WTC11 (cell line): ENCODE data around the gene BRCA1.

Experiments used
- AFF4 ChIP-seq: sonication (generic); formaldehyde crosslinking; IDR thresholded peaks from 2 replicates; pipeline ENCODE4 v1.8.1; 2023; ENCODE audit warnings: mild to moderate bottlenecking, missing genetic modification reagents, borderline replicate concordance
- CTCF ChIP-seq: fragments of 200-600 bp; IDR thresholded peaks from 2 replicates; pipeline ENCODE4 v1.8.0; 2022; ENCODE audit warnings: antibody characterized with exemption
- E2F1 ChIP-seq: sonication (generic); formaldehyde crosslinking; IDR thresholded peaks from 2 replicates; pipeline ENCODE4 v1.8.0; 2022; ENCODE audit warnings: mild to moderate bottlenecking, missing genetic modification reagents
- SP1 ChIP-seq: sonication (generic); formaldehyde crosslinking; conservative IDR thresholded peaks from 2 replicates; pipeline ENCODE4 v1.8.1; 2022; ENCODE audit warnings: missing genetic modification reagents
- TEAD4 ChIP-seq: sonication (generic); formaldehyde crosslinking; IDR thresholded peaks from 2 replicates; pipeline ENCODE4 v1.8.0; 2022; ENCODE audit warnings: mild to moderate bottlenecking, missing genetic modification reagents
- TP53 ChIP-seq: sonication (generic); formaldehyde crosslinking; IDR thresholded peaks from 2 replicates; pipeline ENCODE4 v1.8.1; 2023; ENCODE audit warnings: mild to moderate bottlenecking, missing genetic modification reagents
- ZNF317 ChIP-seq: sonication (generic); formaldehyde crosslinking; IDR thresholded peaks from 2 replicates; pipeline ENCODE4 v1.8.1; 2023; ENCODE audit warnings: low read depth, mild to moderate bottlenecking, moderate library complexity, missing genetic modification reagents, borderline replicate concordance

GRCh38 chr17:43014020-43014648 is 111.0 kb downstream of the BRCA1 start:
- TF ChIP-seq E2F1 (CRISPR knock-in tag) (no peak), TEAD4 (CRISPR knock-in tag) (no peak), TP53 (CRISPR knock-in tag) (no peak), AFF4 (no peak), CTCF (no peak), SP1 (no peak), ZNF317 (no peak)
